ENCODE data around the gene MYO10. TPM values are rescaled to one million over a fixed set of nuclear protein-coding genes. Genes with fewer than 3 reads are reported as not detected.

Gene MYO10
- total and polyA plus RNA-seq, 2 donors (not counting 3 experiments of a cell fraction or from before 2014, with no cell fraction given), result 36.0 to 148 TPM

DNA sequence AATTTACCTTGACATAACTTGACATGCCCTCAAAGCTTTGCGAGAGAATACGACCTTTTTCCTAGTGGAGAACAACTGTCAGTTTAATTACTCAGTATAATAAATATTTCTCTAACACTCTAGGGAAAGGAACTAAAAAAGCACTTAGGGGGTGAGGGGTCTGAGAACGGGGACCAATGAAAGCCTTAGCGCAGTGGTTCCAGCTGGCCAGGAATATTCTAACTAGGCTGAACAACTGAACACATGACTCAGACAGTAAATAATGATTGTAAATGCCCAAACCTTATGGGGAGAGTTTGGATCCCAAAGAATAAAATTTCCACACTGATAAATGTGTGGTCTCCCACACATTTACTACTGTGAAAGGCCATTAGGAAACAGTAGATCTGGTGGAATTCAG, 14.9 kb downstream of the MYO10 start:
- Histone ChIP-seq H3K9me3 (replicated peaks; ENCODE audit: control insufficient read depth, insufficient read depth, low read length) (no peaks in the 10 kb centered on the region), H3K4me1 (ENCODE audit: control insufficient read depth, extremely low read depth, insufficient read depth, low read length) (peaks cover 35% of the 10 kb centered on the region), H2AFZ (ENCODE audit: low read depth, low read length) (no peak overlapping the region), H4K20me1 (replicated peaks; ENCODE audit: control insufficient read depth, extremely low read depth, insufficient read depth, low read length) (peaks cover 15% of the 10 kb centered on the region), H3K79me2 (ENCODE audit: control insufficient read depth, insufficient read depth, low read length) (peaks cover 89% of the 10 kb centered on the region), H3K9ac (replicated peaks; ENCODE audit: extremely low read depth, insufficient read depth, low read length) (no peak overlapping the region), H3K4me2 (ENCODE audit: insufficient read depth, low read length) (no peak overlapping the region), H3K27me3 (ENCODE audit: control insufficient read depth in 2 of 2, insufficient read depth in 2 of 2, low read length in 2 of 2) (no peaks in the 10 kb centered on the region), H3K36me3 (ENCODE audit: control insufficient read depth in 2 of 2, extremely low read depth in 1 of 2, insufficient read depth in 2 of 2, low read length in 2 of 2) (peaks cover 0 to 2% of the 10 kb centered on the region in 2 experiments), H3K9me1 (replicated peaks; ENCODE audit: control insufficient read depth, extremely low read depth, insufficient read depth, low read length) (no peaks in the 10 kb centered on the region), H3K27ac (ENCODE audit: insufficient read depth, low read depth, low read length) (no peak overlapping the region), H3K4me3 (replicated peaks in 1 of 3; ENCODE audit: insufficient read depth in 1 of 3, low read depth in 1 of 3, low read length in 3 of 3) (no peak overlapping the region)
- TF ChIP-seq JUN (IDR thresholded peaks at IDR 0.05; ENCODE audit: borderline replicate concordance, insufficient read depth, insufficient read length, low read depth) (no peak), POLR2A (IDR thresholded peaks at IDR 0.05; ENCODE audit: low read depth, low read length) (no peak), MYC (IDR thresholded peaks at IDR 0.05; ENCODE audit: low read depth, low read length) (no peak), FOS (IDR thresholded peaks at IDR 0.05; ENCODE audit: borderline replicate concordance, insufficient read depth, low read length) (no peak), EZH2 (IDR thresholded peaks at IDR 0.05; ENCODE audit: borderline replicate concordance, low read depth, low read length, severe bottlenecking) (no peak), POLR2AphosphoS5 (IDR thresholded peaks at IDR 0.05; ENCODE audit: insufficient read depth, low read depth, low read length) (no peak), GATA2 (IDR thresholded peaks at IDR 0.05; ENCODE audit: insufficient read depth, insufficient read length, low read depth, low read length) (no peak)
- TF ChIP-seq, protein P1, sequence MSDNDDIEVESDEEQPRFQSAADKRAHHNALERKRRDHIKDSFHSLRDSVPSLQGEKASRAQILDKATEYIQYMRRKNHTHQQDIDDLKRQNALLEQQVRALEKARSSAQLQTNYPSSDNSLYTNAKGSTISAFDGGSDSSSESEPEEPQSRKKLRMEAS (IDR thresholded peaks at IDR 0.05; ENCODE audit: insufficient read depth, insufficient read length), result no peak
- TF ChIP-seq, protein P2, sequence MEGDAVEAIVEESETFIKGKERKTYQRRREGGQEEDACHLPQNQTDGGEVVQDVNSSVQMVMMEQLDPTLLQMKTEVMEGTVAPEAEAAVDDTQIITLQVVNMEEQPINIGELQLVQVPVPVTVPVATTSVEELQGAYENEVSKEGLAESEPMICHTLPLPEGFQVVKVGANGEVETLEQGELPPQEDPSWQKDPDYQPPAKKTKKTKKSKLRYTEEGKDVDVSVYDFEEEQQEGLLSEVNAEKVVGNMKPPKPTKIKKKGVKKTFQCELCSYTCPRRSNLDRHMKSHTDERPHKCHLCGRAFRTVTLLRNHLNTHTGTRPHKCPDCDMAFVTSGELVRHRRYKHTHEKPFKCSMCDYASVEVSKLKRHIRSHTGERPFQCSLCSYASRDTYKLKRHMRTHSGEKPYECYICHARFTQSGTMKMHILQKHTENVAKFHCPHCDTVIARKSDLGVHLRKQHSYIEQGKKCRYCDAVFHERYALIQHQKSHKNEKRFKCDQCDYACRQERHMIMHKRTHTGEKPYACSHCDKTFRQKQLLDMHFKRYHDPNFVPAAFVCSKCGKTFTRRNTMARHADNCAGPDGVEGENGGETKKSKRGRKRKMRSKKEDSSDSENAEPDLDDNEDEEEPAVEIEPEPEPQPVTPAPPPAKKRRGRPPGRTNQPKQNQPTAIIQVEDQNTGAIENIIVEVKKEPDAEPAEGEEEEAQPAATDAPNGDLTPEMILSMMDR (IDR thresholded peaks at IDR 0.05; ENCODE audit: extremely low read depth in 1 of 2, insufficient read depth in 1 of 2, low read depth in 1 of 2, low read length in 2 of 2), result no peak
- no peak for DNase-seq (ENCODE audit: low read depth, low spot score)
- dilution Hi-C loops (cut with MboI; ENCODE audit: extremely low pct_ligation_motif_present, low sequenced_read_pairs), result loop anchor here (25.0 kb wide), 1 partner anchor 266 kb away; no protein-coding TSS in a partner anchor
- intact Hi-C loops (cut with micrococcal nuclease), result no loop called here
- no peak for FAIRE-seq
- BruUV-seq (replicated peaks), result no TSS peak
- ChIA-PET CTCF (interaction anchor here (1.2 kb wide), 1 partner anchor 211 kb away, joined by 3 read pairs; no protein-coding TSS in a partner anchor), POLR2A (no interaction called here)
